HG03139 (cell line): Measurements from ENCODE around the gene PLEKHO2.

Experiments
- ATAC-seq: cut with Tn5 transposase; IDR thresholded peaks from one replicate; pipeline ENCODE4 v1.9.1; 2021; ENCODE audit not compliant: unreplicated experiment

Gene PLEKHO2

GRCh38 chr15:64911311-64912186 lies 69.8 kb downstream of the PLEKHO2 start, which contains the start of gene ANKDD1A:
Gene ANKDD1A (plus strand): TSS chr15:64911902. CDS start chr15:64911931, 29 bp downstream.
- peak; percentile 58 for ATAC-seq

GRCh38 chr15:64912379-64913325 lies 70.9 kb downstream of the PLEKHO2 start:
- ATAC-seq: no peak

DNA sequence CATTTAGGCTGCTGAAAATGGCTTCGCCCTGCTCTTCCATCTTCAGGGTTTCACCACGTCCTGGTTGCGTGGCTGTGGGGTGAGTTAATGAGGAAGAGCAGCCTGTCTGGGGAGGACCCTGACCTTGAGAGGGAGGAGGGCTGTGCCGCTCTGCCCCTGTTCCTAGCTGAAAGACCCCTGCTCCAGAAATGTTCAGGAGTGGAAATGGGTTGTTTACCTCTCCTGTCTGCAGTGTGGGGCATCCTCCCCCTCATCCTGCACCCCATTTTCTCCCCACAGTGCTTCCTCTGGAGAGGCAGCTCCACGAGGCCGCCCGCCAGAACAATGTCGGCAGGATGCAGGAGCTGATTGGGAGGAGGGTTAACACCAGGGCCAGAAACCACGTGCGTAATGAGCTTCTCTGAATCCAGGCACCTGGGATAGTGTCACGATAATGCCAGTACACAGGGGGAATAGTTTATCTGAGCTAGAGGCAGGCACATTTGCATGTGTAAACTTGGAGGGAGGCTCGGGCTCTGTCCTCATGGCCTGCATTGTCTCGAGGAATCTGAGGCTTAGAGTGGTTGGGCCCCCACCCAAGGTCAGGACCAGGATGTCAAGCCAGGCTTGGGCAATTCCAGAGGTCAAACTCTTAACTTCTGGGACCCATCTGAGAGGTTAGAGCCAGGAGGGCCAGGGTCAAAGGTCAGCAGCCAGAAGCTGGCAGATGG lies 74.0 kb downstream of the PLEKHO2 start:
- no peak for ATAC-seq

- no peak for ATAC-seq
These were observed 74.7 kb downstream of the PLEKHO2 start for GRCh38 chr15:64916365-64916764.

- no peak for ATAC-seq
These were observed 75.5 kb downstream of the PLEKHO2 start for GRCh38 chr15:64917211-64917610.
